GM19452 (cell line): ENCODE results near the gene EIF4EBP2.

ENCODE experiments used
- ATAC-seq: cut with Tn5 transposase; IDR thresholded peaks from one replicate; pipeline ENCODE4 v1.9.1; 2021; ENCODE audit not compliant: unreplicated experiment

The EIF4EBP2 gene

GRCh38 chr10:70432101-70432500 lies 28.2 kb downstream of the EIF4EBP2 start:
- no peak for ATAC-seq

- no peak for ATAC-seq
Measured at GRCh38 chr10:70432561-70433263, 28.8 kb downstream of the EIF4EBP2 start.

GRCh38 chr10:70433581-70434280 lies 29.8 kb downstream of the EIF4EBP2 start:
- no peak for ATAC-seq

GRCh38 chr10:70435241-70436085 lies 31.5 kb downstream of the EIF4EBP2 start:
- ATAC-seq: no peak

GRCh38 chr10:70437721-70438120 lies 33.8 kb downstream of the EIF4EBP2 start:
- no peak for ATAC-seq

- ATAC-seq: no peak
Measured at GRCh38 chr10:70440296-70441160, 36.6 kb downstream of the EIF4EBP2 start.

- ATAC-seq: no peak
Measured at GRCh38 chr10:70441161-70441894, 37.4 kb downstream of the EIF4EBP2 start, which contains the start of gene NODAL. NODAL (minus strand) TSS chr10:70441681; CDS start chr10:70441667, 14 bp downstream.

- ATAC-seq: no peak
Measured at GRCh38 chr10:70441895-70442309, 38.0 kb downstream of the EIF4EBP2 start.

GRCh38 chr10:70442332-70442988 lies 38.5 kb downstream of the EIF4EBP2 start:
- ATAC-seq: no peak

GRCh38 chr10:70444744-70445143 lies 40.8 kb downstream of the EIF4EBP2 start:
- ATAC-seq: no peak

- no peak for ATAC-seq
Measured at GRCh38 chr10:70445718-70446657, 42.0 kb downstream of the EIF4EBP2 start.

- no peak for ATAC-seq
Measured at GRCh38 chr10:70448236-70448635, 44.3 kb downstream of the EIF4EBP2 start.

GRCh38 chr10:70455213-70455630 lies 51.3 kb downstream of the EIF4EBP2 start:
- ATAC-seq: no peak

- ATAC-seq: no peak
Measured at GRCh38 chr10:70456164-70456563, 52.2 kb downstream of the EIF4EBP2 start.

- no peak for ATAC-seq
Measured at GRCh38 chr10:70457759-70458305, 53.9 kb downstream of the EIF4EBP2 start.

GRCh38 chr10:70458329-70459060 lies 54.5 kb downstream of the EIF4EBP2 start:
- no peak for ATAC-seq

GRCh38 chr10:70459061-70459773 lies 55.3 kb downstream of the EIF4EBP2 start:
- no peak for ATAC-seq
